ENCODE results near the gene CXXC5.

CXXC5 gene

GRCh38 chr5:139657363-139658321 is 9.5 kb downstream of the CXXC5 start:
- no peaks in the 10 kb centered on the region for H3K27me3 ChIP-seq (ENCODE audit: insufficient read depth, low read depth)
- peaks cover 52% of the 10 kb centered on the region for H3K4me1 ChIP-seq (ENCODE audit: low read depth, poor library complexity, severe bottlenecking)
- H2AFZ ChIP-seq (ENCODE audit: low read depth): no peak overlapping the region
- no peaks in the 10 kb centered on the region for H3K36me3 ChIP-seq (ENCODE audit: insufficient read depth)
- H3K9ac ChIP-seq: no peak overlapping the region
- no peak overlapping the region for H3K27ac ChIP-seq
- TF ChIP-seq CTCF (conservative IDR thresholded peaks at IDR 0.05; ENCODE audit: low read depth, low read length): no peak
- H3K4me2 ChIP-seq: no peak overlapping the region
- H3K79me2 ChIP-seq (ENCODE audit: insufficient read depth, low read depth): peaks cover 96% of the 10 kb centered on the region
- H3K4me3 ChIP-seq (IDR thresholded peaks at IDR 0.05; ENCODE audit: insufficient read depth, low read depth, low read length): no peak overlapping the region
- peaks cover 58% of the 10 kb centered on the region; the same call in 1 of the 2 replicates for H4K20me1 ChIP-seq (ENCODE audit: insufficient read depth)

- peaks cover 96% of the 10 kb centered on the region for H3K79me2 ChIP-seq (ENCODE audit: insufficient read depth, low read depth)
- H3K4me3 ChIP-seq (IDR thresholded peaks at IDR 0.05; ENCODE audit: insufficient read depth, low read depth, low read length): no peak overlapping the region
- no peak overlapping the region for H3K27ac ChIP-seq
- peaks cover 52% of the 10 kb centered on the region for H3K4me1 ChIP-seq (ENCODE audit: low read depth, poor library complexity, severe bottlenecking)
- no peak overlapping the region for H2AFZ ChIP-seq (ENCODE audit: low read depth)
- H3K9ac ChIP-seq: no peak overlapping the region
- no peak for TF ChIP-seq CTCF (conservative IDR thresholded peaks at IDR 0.05; ENCODE audit: low read depth, low read length)
- peaks cover 55% of the 10 kb centered on the region; the same call in 1 of the 2 replicates for H4K20me1 ChIP-seq (ENCODE audit: insufficient read depth)
- H3K27me3 ChIP-seq (ENCODE audit: insufficient read depth, low read depth): no peaks in the 10 kb centered on the region
- H3K36me3 ChIP-seq (ENCODE audit: insufficient read depth): no peaks in the 10 kb centered on the region
- no peak overlapping the region for H3K4me2 ChIP-seq
Measured at GRCh38 chr5:139658501-139658927, 10.4 kb downstream of the CXXC5 start.

DNA sequence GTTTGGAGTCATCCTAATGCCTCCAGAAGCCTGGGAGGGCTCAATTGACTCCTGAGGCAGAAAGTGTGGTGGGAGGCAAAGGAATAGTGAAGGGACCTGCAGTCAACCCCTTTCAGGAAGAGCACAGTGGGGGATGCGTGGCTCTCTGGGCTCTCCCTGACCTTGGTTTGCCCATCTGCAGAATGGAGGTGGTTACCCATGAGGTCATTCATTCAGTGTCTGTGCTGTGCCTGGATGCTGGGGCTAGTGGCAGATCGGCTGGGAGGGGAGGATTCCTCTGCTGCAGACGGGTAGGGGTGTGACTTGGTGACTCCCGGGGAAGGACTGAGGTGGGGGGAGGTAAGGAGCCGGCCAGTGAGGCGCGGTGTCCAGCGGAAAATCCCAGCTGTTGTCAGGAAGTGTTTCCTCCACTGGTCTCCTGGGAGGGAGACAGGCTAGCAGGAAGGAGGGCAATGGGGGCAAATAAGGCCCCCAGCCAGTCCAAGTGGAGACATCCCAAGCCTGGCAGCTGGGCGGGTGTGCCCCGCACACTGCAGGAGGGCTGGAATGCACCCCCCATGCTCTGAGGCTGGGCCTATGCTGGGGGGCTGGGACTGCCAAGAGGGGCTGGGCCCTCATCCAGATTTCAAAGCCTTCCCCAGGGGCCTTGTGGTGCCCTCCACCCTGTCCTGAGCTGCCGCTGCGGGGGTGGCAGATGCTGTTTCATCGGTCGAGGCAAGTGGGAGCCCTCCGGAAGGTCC is 10.9 kb downstream of the CXXC5 start:
- Histone ChIP-seq H3K4me2 (no peak overlapping the region), H3K79me2 (ENCODE audit: insufficient read depth, low read depth) (peaks cover 96% of the 10 kb centered on the region), H3K4me1 (ENCODE audit: low read depth, poor library complexity, severe bottlenecking) (peaks cover 52% of the 10 kb centered on the region), H3K27me3 (ENCODE audit: insufficient read depth, low read depth) (no peaks in the 10 kb centered on the region), H3K4me3 (IDR thresholded peaks at IDR 0.05; ENCODE audit: insufficient read depth, low read depth, low read length) (no peak overlapping the region), H2AFZ (ENCODE audit: low read depth) (no peak overlapping the region), H3K27ac (no peak overlapping the region), H3K9ac (no peak overlapping the region), H4K20me1 (ENCODE audit: insufficient read depth) (peaks cover 49% of the 10 kb centered on the region; the same call in 1 of the 2 replicates), H3K36me3 (ENCODE audit: insufficient read depth) (no peaks in the 10 kb centered on the region)
- TF ChIP-seq CTCF (conservative IDR thresholded peaks at IDR 0.05; ENCODE audit: low read depth, low read length): no peak

DNA sequence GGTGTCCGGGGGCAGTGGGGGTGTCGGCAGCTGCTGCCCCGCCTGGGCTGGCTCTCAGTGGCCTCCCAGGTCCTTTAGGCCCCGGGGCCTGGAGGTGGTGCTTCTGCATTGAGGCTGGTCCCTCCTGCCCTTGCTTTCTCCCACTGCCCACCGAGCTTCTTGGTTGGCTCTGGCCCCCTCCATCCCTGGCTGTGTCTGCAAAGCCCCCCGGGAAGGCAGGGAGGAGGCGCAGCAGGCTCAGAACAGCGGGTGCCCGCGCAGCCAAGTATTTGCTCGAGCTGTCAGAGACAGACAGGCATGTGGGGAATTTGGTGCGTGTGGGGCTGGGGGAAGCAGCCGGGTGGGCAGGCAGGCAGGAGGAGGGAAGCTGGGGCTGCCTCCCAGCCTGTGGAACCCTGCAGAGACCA is 11.5 kb downstream of the CXXC5 start:
- H3K4me2 ChIP-seq: no peak overlapping the region
- H3K36me3 ChIP-seq (ENCODE audit: insufficient read depth): no peaks in the 10 kb centered on the region
- peaks cover 43% of the 10 kb centered on the region; the same call in 1 of the 2 replicates for H4K20me1 ChIP-seq (ENCODE audit: insufficient read depth)
- no peaks in the 10 kb centered on the region for H3K27me3 ChIP-seq (ENCODE audit: insufficient read depth, low read depth)
- TF ChIP-seq CTCF (conservative IDR thresholded peaks at IDR 0.05; ENCODE audit: low read depth, low read length): no peak
- no peak overlapping the region for H2AFZ ChIP-seq (ENCODE audit: low read depth)
- H3K4me3 ChIP-seq (IDR thresholded peaks at IDR 0.05; ENCODE audit: insufficient read depth, low read depth, low read length): no peak overlapping the region
- H3K9ac ChIP-seq: no peak overlapping the region
- peaks cover 96% of the 10 kb centered on the region for H3K79me2 ChIP-seq (ENCODE audit: insufficient read depth, low read depth)
- no peak overlapping the region for H3K27ac ChIP-seq
- peaks cover 52% of the 10 kb centered on the region for H3K4me1 ChIP-seq (ENCODE audit: low read depth, poor library complexity, severe bottlenecking)

All from KMS-11 (cell line).